Spleen (tissue), 7 donors: ENCODE data around the gene DGKB.

Experiments
- POLR2AphosphoS5 ChIP-seq, 3 donors: sonication (generic); formaldehyde crosslinking; IDR thresholded peaks; one replicate each; pipeline ENCODE4 v1.5.1; 2017; ENCODE audit warnings: antibody characterized with exemption in 3 of 3
- TF ChIP-seq, protein P1 (sequence below), 11 experiments: fragments of 200-600 bp in 7 of 11; fragments of 450-650 bp in 4 of 11; sonication (generic) in 4 of 11; IDR thresholded peaks in 8 of 11; conservative IDR thresholded peaks in 3 of 11; 1 replicate in 7 of 11; 2 replicates in 4 of 11; pipeline versions ENCODE4 v1.4.0 to v1.8.0; 2016 to 2021; ENCODE audit warnings: antibody characterized with exemption in 11 of 11, inconsistent platforms in 4 of 11, mild to moderate bottlenecking in 1 of 11
- donor health status: DM: no; HTN: no; CAD: no; lungs with moderate emphysema.
- donor health status: DM: no; HTN: no; CAD: no.
- donor health status: DM: no; HTN: no; CAD: no.

DNA sequence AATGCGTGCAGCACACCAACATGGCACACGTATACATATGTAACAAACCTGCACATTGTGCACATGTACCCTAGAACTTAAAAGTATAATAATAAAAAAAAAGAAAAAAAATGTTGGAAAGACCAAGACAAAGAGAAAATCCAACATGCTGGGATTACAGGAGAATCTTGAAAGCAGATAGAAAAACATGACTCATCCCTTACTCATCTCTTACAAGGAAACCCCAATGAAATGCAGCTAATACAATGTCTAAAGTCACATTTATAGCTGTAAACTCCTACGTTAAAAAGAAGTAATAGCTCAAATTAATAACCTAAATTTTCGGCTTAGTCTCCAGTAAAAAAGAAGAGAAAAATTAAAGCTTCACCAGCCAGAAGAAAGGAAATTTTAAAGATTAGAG lies 47.5 kb upstream of the DGKB start:
- TF ChIP-seq, protein P1, sequence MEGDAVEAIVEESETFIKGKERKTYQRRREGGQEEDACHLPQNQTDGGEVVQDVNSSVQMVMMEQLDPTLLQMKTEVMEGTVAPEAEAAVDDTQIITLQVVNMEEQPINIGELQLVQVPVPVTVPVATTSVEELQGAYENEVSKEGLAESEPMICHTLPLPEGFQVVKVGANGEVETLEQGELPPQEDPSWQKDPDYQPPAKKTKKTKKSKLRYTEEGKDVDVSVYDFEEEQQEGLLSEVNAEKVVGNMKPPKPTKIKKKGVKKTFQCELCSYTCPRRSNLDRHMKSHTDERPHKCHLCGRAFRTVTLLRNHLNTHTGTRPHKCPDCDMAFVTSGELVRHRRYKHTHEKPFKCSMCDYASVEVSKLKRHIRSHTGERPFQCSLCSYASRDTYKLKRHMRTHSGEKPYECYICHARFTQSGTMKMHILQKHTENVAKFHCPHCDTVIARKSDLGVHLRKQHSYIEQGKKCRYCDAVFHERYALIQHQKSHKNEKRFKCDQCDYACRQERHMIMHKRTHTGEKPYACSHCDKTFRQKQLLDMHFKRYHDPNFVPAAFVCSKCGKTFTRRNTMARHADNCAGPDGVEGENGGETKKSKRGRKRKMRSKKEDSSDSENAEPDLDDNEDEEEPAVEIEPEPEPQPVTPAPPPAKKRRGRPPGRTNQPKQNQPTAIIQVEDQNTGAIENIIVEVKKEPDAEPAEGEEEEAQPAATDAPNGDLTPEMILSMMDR (IDR thresholded peaks at IDR 0.05 in 8 of 11, conservative IDR thresholded peaks at IDR 0.05 in 3 of 11) = no peak
- no peak for TF ChIP-seq POLR2AphosphoS5 (IDR thresholded peaks at IDR 0.05)
